Hematopoietic multipotent progenitor cell treated with erythropoietin and hydrocortisone succinate and interleukin-3 and kit ligand, for 15 days (in vitro differentiated cells): ENCODE data around the gene TPRA1.

Experiments used
- DNase-seq: peaks from one replicate; pipeline ENCODE4 v3.0.0-alpha.2; 2015; ENCODE audit warnings: low spot score

Gene TPRA1

GRCh38 chr3:127560051-127560787 lies 30.3 kb downstream of the TPRA1 start:
- DNase-seq = no peak

- DNase-seq = no peak
Measured at GRCh38 chr3:127556565-127556964, 34.0 kb downstream of the TPRA1 start.

DNA sequence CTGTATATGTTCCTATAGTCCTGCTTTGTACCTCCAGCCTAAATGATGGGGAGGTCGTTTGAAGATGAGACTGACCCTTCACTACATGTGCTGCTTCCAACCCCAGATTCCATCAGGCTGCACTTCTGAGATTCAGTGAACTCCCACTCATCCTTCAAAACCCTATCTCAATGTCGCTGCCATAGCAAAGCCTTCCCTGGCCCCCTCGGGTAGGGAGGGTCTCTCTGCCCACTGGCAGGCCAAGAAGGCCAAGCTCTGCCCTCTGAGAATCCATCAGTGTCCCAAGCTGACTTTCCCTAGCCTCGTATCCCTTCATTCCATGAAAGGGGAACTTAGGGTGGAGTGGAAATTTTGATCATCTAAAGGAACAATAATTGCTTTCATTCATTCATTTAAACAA lies 35.4 kb downstream of the TPRA1 start:
- no peak for DNase-seq

DNA sequence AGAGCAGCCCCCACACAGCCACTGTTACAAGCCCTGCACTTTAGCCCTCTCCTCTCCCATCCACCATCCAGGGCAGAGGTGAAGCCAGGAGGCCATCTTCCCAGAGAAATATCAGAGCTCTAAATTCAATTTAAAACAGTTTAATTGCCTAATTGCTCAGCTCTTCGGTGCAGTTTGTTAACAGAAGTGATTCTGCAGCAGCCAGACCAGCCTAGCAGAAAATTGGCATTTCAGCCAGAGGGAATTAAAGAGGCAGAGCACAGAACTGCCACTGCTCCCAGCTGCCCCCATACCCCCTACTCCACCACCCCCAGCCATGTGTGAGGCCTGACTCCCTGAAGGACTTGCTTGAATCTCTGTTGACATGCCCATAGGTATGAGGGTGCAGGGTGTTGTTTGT lies 38.5 kb downstream of the TPRA1 start:
- no peak for DNase-seq

DNA sequence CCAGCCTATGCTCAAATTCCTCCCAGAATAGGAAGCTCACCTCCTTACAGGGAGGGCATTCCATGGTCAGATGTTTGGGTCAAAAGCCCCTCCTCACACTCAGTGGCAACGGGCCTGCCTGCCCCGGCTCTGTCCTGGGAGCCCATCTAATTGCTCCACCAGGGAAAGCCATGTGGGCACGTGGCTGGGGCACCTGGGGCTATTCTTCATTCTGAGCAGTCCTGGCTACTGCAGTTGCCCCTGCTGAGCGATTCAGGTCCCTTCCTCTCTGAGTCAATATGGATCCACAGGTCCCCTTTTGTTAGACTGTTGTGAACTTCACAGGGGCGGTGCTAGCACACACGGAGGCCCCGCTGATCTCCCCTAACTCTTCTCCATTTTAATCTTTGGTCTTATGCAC lies 39.4 kb downstream of the TPRA1 start:
- no peak for DNase-seq

DNA sequence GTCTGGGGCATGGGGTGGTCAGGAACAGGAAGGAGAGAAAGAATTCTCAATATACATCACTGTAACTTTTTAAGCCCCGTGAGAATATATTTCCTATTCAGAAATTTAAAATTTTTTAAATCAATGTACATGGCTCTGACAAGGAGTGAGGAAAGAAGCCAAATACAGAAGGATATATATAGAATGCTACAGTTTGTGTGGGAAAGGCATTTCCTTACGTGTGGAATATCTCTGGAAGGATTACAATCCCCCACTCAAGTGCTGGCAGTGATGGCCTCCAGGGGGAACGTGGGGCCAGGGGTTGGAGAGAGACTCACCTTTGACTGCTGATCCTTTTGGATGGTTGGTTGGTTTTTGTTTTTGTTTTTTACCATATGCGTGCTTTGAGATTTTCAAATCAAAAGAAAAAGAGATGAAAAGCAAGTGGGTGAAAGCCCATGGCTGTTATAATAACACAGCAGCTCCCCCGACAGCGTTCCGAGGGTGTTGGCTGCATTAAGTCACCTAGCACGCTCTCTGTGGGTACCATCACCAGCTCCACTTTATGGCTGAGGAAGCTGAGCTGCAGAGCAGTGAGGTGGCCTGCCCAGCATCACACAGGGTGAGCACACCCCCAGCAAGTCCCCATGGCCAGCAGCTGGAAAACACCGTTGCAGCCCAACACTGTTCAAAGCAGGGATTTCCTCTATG lies 39.9 kb downstream of the TPRA1 start:
- DNase-seq = no peak

DNA sequence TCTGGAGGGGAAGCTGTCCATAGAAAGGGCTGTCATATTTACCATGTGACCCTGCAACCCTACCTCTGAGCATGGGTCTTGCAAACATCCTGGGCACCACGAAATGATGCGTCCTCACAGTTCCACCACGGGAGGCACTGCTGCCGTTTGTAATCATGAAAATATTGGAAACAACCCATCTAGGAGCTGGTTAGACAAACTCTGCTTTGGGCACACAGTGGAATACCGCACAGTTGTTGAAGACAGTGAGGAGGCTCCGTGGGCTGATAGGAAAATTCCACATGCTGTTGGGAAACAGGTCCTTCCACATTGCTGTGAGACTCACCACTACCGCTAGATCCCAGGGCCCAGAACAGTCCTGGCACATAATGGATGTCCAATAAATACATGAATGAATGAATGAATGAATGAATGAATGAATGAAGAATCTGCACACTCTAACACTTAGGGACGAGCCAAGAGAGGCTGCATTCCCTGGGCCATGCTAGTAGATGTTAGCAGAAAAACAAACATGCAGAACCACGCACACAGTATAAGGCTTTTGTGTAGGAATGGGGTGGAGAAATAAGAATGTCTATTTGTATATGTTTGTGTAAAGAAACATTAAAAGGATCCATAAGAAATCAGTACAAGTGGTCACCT lies 40.6 kb downstream of the TPRA1 start:
- DNase-seq = no peak

- DNase-seq = peak; percentile 36
Measured at GRCh38 chr3:127547761-127548605, 42.5 kb downstream of the TPRA1 start.

DNA sequence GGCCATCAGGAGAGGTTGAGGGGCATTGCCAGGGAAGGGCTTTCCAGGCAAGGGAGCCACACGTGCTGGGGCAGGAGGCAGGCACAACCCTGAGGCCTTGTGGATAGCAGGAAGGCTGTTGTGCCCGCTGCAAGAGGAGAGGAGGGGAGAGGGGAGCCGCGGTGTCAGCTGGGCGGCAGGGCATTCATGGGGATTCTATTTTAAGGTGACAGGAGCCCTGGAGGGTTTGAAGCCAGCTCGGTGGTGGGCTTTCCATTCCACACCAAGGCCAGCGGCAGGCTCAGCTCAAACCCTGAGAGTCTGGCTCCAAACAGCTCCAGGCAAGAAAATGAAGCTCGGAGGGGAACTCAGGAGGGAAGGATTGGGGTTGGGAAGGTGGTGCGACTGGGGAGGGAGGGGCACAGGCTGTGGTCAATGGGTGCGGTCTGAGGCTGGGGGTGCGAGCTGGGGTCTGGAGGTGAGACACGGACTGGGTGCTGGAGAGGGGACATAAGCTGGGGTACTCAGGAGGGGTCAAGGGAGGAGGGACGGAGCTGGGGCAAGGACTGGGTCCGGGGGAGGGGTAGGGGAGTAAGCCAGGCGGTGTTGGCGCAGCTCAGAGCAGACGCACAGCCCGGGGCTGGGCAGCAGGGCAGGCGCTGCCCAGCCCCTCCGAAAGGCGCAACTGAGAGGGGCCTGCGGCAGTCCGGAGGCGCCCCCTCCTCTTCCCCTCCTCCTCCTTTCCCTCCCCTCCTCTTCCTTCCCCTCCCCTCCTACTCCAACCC lies 43.4 kb downstream of the TPRA1 start:
- DNase-seq = no peak

- DNase-seq = no peak
Measured at GRCh38 chr3:127546554-127546953, 44.0 kb downstream of the TPRA1 start.

DNA sequence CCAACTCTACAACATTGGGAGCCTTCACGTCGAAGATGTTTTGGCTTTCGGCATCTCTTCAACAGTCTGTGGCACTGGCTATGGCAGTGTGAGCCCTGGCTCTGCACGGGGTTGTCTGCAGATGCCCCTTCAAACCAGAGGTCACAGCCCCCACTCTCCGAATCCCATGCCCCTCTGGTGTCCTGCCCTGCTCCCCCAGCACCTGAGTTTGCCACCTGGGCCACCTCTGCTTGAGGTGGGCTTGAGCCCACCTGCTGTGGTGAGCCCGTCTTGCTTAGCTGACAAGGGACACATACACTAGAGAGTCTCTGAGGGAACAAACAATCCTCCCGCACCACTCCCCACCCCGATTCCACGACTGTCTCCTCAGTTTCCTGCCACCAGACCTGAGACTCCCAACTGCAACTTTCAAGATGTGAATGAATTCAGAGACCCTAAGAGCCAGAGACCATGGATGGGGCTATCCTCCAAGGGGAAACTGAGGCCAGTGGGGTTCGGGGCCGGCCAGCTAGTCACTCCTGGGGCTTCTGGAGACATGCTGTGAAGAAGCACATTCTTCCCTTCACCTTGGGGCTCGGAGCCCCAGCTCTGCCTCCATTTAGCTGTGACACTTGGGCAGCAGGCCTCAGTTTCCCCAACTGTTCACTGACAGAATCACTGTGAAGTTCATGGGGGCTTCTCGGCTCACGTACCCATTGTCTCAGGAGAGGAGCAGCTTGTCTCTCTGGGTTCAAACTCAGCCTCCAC lies 44.6 kb downstream of the TPRA1 start:
- no peak for DNase-seq

DNA sequence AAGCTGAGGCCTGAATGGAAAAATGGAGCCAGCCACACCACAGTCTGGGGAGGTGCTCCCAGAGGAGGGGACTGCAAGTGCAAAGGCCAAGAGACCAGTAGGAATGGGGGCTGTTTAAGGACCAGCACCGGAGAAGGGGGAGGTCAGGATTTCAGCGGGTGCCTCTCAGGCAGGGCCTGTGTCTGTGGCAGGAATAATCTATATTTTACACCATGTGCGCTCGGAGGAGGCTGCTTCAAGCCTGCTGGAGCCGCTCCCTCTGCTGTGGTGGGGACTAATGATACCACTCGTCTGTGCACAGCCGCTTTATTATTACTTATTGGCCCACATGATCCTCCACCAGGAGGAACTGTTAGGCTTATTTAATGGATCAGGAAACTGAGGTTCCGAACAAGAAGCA lies 45.3 kb downstream of the TPRA1 start:
- no peak for DNase-seq

DNA sequence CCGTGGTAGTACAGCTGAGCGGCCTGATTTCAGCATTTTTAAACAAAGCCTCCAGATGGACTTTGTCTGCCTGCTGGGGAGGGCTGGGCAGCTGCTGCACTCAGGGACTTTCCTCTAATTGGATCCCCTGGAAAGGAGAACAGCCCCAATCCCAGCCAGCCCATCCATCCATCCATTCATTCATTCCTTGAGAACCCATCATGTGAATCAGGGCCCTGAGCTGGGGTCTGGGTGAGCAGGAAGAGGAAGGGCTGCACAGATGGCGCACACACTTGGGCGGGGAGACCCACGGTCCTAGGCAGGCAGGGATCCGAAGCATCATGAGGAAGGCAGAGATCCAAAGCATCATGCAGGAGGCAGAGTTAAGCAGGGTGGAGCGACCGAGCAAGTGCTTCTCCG lies 45.7 kb downstream of the TPRA1 start:
- no peak for DNase-seq

GRCh38 chr3:127544192-127544802 lies 46.2 kb downstream of the TPRA1 start:
- DNase-seq = peak; percentile 63

DNA sequence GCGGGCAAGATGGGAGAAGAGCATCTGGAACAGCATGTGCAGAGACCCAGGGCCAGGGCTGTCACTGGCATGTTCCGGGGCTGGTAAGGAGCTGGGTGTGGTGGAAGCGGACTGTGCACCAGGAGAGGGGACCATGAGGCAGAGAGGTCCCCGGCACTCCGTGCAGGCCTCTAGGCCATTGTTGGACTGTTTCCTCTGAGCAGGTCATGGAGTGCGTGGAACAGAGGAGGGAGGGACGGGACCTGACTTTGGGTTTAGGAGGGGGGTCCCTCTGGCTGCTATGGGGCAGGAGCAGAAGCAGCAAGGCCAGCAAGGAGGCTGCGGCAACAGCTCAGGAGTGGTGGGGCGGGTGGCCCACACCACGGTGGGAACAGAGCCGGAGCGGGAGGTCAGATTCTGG lies 47.1 kb downstream of the TPRA1 start:
- DNase-seq = no peak

DNA sequence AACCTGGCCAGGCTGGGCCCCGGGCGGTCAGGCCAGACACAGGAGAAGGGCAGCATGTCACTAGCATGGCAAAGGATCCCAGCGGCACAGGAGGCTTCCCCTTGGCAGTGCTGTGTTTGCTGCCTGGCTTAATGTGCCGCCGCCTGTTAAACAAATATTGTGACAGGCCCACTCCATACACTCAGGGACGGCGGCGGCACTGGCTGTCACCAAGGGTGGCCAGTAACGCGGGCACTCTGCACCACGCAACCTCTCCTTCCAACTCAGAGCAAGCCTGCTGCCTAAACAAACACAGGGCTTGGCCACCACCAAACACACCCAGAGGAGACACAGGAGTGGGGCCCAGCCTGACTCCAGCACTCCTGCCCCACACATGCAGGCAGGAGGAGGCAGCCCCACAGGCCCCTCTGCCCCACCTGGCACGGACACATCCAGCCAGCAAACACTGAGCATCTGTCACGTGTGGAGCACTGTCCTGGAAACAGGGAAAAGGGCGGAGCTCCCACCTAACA lies 48.0 kb downstream of the TPRA1 start:
- no peak for DNase-seq

DNA sequence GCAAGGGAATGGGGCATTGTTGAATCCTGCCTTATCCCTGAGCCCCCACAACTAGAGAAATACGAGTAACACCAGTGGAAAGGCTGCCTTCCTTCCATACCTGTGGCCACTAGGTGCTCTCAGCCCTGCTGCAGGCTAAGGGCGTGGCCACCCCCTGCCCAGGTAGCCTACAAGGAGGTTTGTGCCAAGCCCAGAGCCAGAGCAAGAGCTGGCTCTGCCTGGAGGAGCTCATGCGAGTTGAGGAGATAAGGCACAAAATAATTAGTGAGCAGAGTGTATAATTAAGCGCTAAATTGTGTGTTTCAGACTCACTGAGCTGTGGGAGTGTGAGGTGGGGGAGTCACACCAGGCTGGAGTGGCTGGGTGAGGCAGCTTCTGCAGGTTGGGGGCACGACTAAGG lies 49.2 kb downstream of the TPRA1 start:
- no peak for DNase-seq

DNA sequence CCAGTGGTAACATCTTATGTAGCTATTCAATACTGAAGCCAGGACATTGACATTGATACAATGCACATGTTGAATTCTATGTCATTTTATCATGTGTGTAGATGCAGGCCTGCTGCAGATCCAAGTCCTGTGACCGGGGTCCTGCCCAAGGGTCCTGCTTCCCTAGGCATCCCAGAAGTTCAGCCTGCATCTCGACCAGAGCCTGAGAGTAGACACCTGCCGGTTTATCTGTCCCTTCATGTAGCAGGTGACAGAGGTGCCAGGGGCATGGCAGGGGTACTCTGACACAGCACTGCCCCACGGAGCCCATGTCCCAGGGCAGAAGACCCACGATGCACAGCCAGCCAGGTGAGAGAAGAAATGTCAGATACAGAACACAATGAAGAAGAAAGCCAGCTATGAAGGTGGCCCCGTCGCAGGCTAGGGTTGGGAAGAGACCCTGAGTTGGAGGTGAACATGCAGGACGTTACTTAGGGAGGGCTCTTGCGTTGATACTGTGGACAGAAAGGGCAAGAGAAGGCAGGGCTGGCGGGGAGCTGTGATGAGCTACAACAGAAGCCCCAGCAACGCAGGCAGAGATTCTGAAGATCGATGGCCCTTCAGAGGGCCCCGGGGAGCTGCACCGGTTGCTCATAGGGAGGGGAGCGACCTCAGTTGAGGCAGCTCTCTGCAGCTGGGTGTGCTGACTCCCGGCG lies 51.0 kb downstream of the TPRA1 start:
- DNase-seq = no peak

- no peak for DNase-seq
Measured at GRCh38 chr3:127538569-127538968, 52.0 kb downstream of the TPRA1 start.
